ENCODE measurements around the gene OLR1.

DNA sequence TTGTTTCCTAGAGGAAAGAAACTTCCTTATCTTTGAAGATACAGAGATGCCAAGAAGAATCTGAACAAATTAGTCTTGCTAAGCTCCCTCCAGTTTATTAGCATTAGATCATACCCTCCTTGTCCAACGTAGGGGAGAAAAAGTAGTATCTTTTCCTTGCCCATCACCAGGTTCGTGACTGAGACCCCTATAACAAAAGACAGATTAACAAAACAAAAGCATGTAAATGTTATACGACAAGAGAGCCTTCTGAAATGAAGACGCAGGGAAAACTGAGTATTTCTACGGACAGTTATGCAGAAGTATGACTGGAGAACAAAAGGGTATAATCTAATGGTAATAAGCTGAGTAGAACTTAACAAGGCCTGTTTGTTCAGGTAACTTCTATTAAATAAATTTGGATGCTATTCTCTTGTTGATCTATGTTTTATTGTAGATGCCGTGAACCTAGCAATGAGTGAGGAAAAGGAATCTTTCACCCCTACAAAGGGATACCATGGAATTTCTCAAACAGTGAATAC lies 39.0 kb downstream of the OLR1 start:
- TF ChIP-seq, protein P1, sequence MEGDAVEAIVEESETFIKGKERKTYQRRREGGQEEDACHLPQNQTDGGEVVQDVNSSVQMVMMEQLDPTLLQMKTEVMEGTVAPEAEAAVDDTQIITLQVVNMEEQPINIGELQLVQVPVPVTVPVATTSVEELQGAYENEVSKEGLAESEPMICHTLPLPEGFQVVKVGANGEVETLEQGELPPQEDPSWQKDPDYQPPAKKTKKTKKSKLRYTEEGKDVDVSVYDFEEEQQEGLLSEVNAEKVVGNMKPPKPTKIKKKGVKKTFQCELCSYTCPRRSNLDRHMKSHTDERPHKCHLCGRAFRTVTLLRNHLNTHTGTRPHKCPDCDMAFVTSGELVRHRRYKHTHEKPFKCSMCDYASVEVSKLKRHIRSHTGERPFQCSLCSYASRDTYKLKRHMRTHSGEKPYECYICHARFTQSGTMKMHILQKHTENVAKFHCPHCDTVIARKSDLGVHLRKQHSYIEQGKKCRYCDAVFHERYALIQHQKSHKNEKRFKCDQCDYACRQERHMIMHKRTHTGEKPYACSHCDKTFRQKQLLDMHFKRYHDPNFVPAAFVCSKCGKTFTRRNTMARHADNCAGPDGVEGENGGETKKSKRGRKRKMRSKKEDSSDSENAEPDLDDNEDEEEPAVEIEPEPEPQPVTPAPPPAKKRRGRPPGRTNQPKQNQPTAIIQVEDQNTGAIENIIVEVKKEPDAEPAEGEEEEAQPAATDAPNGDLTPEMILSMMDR (IDR thresholded peaks at IDR 0.05 in 2 of 3, conservative IDR thresholded peaks at IDR 0.05 in 1 of 3; ENCODE audit: borderline replicate concordance in 1 of 3, insufficient read depth in 1 of 3, low read depth in 2 of 3, low read length in 2 of 3), result no peak
- no peak for TF ChIP-seq JUND (IDR thresholded peaks at IDR 0.05)
- no peak for TF ChIP-seq ELF1 (IDR thresholded peaks at IDR 0.05; ENCODE audit: borderline replicate concordance, low read depth)
- no peak for TF ChIP-seq POLR2A (IDR thresholded peaks at IDR 0.05; ENCODE audit: borderline replicate concordance, extremely low read depth, insufficient read depth, insufficient read length)
- TF ChIP-seq TCF7L2 (IDR thresholded peaks at IDR 0.05; ENCODE audit: borderline replicate concordance, extremely low read depth, insufficient read depth, insufficient read length), result no peak
- no peak for TF ChIP-seq ZFX (IDR thresholded peaks at IDR 0.05)
- TF ChIP-seq POLR2AphosphoS5 (IDR thresholded peaks at IDR 0.05; ENCODE audit: low read depth, low read length), result no peak
- TF ChIP-seq FOSL1 (IDR thresholded peaks at IDR 0.05; ENCODE audit: low read depth), result no peak

Data from HCT116 (cell line).